ENCODE results near the gene NDUFAF3.
A peak's percentile ranks its signal among the peaks of the same experiment; 100 is the strongest.
"Not testable (repeated sequence)": the region's sequence is repeated elsewhere in the genome, so short reads cannot be mapped to it uniquely, and the experiment has no call there.

The NDUFAF3 gene

GRCh38 chr3:49006408-49007067 lies 15.4 kb upstream of the NDUFAF3 start:
- H3K27me3 ChIP-seq (ENCODE audit: control insufficient read depth, insufficient read depth, low read length) = no peaks in the 10 kb centered on the region

GRCh38 chr3:49007068-49007770 lies 14.7 kb upstream of the NDUFAF3 start, which contains the start of gene WDR6:
Gene WDR6 (plus strand): TSS chr3:49007391. CDS start chr3:49007432, 41 bp downstream.
- peaks cover 9% of the 10 kb centered on the region for H3K36me3 ChIP-seq (ENCODE audit: control insufficient read depth, insufficient read depth, low read length)
- peaks cover 3% of the 10 kb centered on the region for H3K4me1 ChIP-seq (ENCODE audit: control insufficient read depth, insufficient read depth, low read length)
- peak within 1 kb of the TSS; percentile 95 for H3K4me3 ChIP-seq (ENCODE audit: low read length)
- peak within 1 kb of the TSS; percentile 88 for H3K9ac ChIP-seq (ENCODE audit: low read length)
- H3K27me3 ChIP-seq (ENCODE audit: control insufficient read depth, insufficient read depth, low read length) = no peaks in the 10 kb centered on the region
- H3K27ac ChIP-seq (ENCODE audit: low read depth, low read length) = peak within 1 kb of the TSS; percentile 99

More at GRCh38 chr3:49006408-49007067, 15.4 kb upstream of the NDUFAF3 start:
- Histone ChIP-seq H3K9ac (ENCODE audit: low read length) (peak overlapping the region; percentile 54), H3K4me1 (ENCODE audit: control insufficient read depth, insufficient read depth, low read length) (peaks cover 3% of the 10 kb centered on the region), H3K27ac (ENCODE audit: low read depth, low read length) (peak overlapping the region; percentile 99), H3K36me3 (ENCODE audit: control insufficient read depth, insufficient read depth, low read length) (peaks cover 2% of the 10 kb centered on the region), H3K4me3 (ENCODE audit: low read length) (peak overlapping the region; percentile 95)

DNA sequence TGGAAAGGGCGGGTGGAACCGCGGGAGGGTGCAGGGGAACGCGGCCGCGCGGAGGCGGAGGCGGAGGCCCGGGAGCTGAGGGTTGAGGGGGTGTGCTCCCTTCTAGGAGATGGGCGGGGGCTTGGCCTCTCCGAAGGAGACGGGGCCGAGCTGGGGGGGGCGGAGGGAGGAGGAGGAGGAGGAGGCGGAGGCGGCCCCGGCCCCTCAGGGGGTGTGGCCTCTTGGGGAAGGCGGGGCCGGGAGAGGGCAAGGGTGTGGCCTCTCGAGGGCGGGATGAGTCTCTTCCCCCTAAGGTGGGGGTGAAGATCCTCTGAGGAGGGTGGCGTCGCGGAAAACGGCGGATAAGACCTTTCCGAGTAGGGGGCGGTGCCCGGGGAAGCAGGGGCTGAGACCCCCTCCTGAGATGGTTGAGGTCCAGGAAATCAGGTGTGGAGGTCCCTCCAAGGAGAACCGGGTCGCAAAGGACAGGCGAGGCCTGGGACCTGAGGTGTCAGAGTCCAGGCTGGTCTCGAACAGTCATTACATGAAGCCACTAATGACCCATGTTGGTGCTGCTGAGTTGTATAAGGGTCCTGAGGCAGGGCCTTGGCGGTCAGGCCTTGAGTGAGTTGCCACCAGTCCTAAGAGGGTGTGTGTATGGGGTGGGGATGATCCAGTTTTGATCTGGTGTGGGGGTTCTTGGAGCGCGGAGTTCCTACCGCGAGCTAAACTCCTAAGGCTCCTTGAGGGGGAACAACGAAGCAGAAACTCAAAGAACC lies 14.0 kb upstream of the NDUFAF3 start:
- Histone ChIP-seq H3K27ac (ENCODE audit: low read depth, low read length) (peak overlapping the region; percentile 99), H3K4me3 (ENCODE audit: low read length) (peak overlapping the region; percentile 95), H3K9ac (ENCODE audit: low read length) (peak overlapping the region; percentile 88), H3K27me3 (ENCODE audit: control insufficient read depth, insufficient read depth, low read length) (no peaks in the 10 kb centered on the region), H3K36me3 (ENCODE audit: control insufficient read depth, insufficient read depth, low read length) (peaks cover 9% of the 10 kb centered on the region), H3K4me1 (ENCODE audit: control insufficient read depth, insufficient read depth, low read length) (peaks cover 3% of the 10 kb centered on the region)

DNA sequence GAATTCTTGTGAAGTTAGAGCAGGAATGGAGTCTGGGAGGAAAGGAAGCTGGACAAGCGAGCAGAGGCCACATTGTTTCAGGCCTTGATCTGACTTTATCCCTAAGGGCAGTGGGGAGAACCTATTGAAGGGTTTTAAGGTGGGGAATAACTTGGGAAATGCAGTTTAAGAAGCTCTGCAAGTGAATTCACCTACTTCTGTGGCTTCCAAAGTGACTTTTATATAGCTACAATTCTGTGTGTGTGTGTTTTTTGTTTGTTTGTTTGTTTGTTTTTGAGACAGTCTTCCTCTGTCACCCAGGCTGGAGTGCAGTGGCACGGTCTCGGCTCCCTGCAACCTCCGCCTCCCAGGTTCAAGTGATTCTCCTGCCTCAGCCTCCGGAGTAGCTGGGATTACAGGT lies 13.3 kb upstream of the NDUFAF3 start:
- not testable (repeated sequence) for H3K4me1 ChIP-seq (ENCODE audit: control insufficient read depth, insufficient read depth, low read length); H3K9ac ChIP-seq (ENCODE audit: low read length); H3K36me3 ChIP-seq (ENCODE audit: control insufficient read depth, insufficient read depth, low read length); H3K27me3 ChIP-seq (ENCODE audit: control insufficient read depth, insufficient read depth, low read length)
- peak overlapping the region; percentile 95 for H3K4me3 ChIP-seq (ENCODE audit: low read length)
- peak overlapping the region; percentile 99 for H3K27ac ChIP-seq (ENCODE audit: low read depth, low read length)

DNA sequence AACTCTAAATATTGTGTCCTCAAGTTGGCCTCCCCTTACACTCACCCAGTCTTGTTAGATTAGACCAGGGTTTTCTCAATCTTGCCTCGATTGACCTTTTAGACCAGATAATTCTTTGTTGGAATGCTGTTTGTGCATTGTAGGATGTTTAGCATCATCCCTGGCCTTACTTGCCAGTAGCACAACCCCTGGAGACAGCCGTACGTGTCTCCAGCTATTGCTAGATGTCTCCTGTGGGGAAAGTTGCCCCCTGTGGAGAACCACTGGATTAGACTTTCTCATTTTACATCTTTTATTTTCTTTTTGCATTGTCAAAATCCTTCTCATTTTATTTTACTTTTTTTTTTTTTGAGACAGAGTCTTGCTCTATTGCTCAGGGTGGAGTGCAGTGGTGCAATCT lies 12.5 kb upstream of the NDUFAF3 start:
- Histone ChIP-seq H3K27ac (ENCODE audit: low read depth, low read length) (no peak overlapping the region), H3K4me3 (ENCODE audit: low read length) (no peak overlapping the region), H3K4me1 (ENCODE audit: control insufficient read depth, insufficient read depth, low read length) (peaks cover 3% of the 10 kb centered on the region), H3K9ac (ENCODE audit: low read length) (no peak overlapping the region), H3K36me3 (ENCODE audit: control insufficient read depth, insufficient read depth, low read length) (peaks cover 9% of the 10 kb centered on the region), H3K27me3 (ENCODE audit: control insufficient read depth, insufficient read depth, low read length) (no peaks in the 10 kb centered on the region)

DNA sequence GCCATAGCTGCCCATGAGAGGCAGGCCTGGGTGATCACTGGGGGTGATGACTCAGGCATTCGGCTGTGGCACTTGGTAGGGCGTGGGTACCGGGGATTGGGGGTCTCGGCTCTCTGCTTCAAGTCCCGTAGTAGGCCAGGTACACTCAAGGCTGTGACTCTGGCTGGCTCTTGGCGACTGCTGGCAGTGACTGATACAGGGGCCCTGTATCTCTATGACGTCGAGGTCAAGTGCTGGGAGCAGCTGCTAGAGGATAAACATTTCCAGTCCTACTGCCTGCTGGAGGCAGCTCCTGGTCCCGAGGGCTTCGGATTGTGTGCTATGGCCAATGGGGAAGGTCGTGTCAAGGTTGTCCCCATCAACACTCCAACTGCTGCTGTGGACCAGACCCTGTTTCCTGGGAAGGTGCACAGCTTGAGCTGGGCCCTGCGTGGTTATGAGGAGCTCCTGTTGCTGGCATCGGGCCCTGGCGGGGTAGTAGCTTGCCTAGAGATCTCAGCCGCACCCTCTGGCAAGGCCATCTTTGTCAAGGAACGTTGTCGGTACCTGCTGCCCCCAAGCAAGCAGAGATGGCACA lies 9.4 kb upstream of the NDUFAF3 start:
- Histone ChIP-seq H3K27ac (ENCODE audit: low read depth, low read length) (no peak overlapping the region), H3K27me3 (ENCODE audit: control insufficient read depth, insufficient read depth, low read length) (no peaks in the 10 kb centered on the region), H3K36me3 (ENCODE audit: control insufficient read depth, insufficient read depth, low read length) (peaks cover 31% of the 10 kb centered on the region), H3K9ac (ENCODE audit: low read length) (no peak overlapping the region), H3K4me3 (ENCODE audit: low read length) (no peak overlapping the region), H3K4me1 (ENCODE audit: control insufficient read depth, insufficient read depth, low read length) (peaks cover 5% of the 10 kb centered on the region)

GRCh38 chr3:49013113-49013737 lies 8.7 kb upstream of the NDUFAF3 start:
- Histone ChIP-seq H3K4me3 (ENCODE audit: low read length) (no peak overlapping the region), H3K36me3 (ENCODE audit: control insufficient read depth, insufficient read depth, low read length) (peaks cover 31% of the 10 kb centered on the region), H3K9ac (ENCODE audit: low read length) (no peak overlapping the region), H3K27ac (ENCODE audit: low read depth, low read length) (no peak overlapping the region), H3K27me3 (ENCODE audit: control insufficient read depth, insufficient read depth, low read length) (no peaks in the 10 kb centered on the region), H3K4me1 (ENCODE audit: control insufficient read depth, insufficient read depth, low read length) (peaks cover 7% of the 10 kb centered on the region)

- peaks cover 31% of the 10 kb centered on the region for H3K36me3 ChIP-seq (ENCODE audit: control insufficient read depth, insufficient read depth, low read length)
Measured at GRCh38 chr3:49013738-49014660, 7.9 kb upstream of the NDUFAF3 start.

DNA sequence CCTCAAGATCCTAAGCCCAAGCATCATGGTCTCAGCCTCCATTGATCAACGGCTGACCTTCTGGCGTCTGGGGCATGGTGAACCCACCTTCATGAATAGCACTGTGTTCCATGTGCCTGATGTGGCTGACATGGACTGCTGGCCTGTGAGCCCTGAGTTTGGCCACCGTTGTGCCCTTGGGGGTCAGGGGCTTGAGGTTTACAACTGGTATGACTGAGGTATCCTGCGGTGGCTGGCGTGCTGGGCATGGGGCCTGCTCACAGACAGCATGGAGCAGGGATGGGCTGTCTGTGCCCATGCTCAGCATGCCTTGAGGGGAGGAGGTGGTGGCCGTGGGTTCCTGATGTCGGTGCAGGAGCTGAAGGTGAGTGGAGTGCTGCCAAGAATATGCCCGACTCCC lies 6.8 kb upstream of the NDUFAF3 start:
- H3K4me1 ChIP-seq (ENCODE audit: control insufficient read depth, insufficient read depth, low read length) = peaks cover 5% of the 10 kb centered on the region

More at GRCh38 chr3:49013738-49014660, 7.9 kb upstream of the NDUFAF3 start:
- Histone ChIP-seq H3K27ac (ENCODE audit: low read depth, low read length) (no peak overlapping the region), H3K4me1 (ENCODE audit: control insufficient read depth, insufficient read depth, low read length) (peaks cover 5% of the 10 kb centered on the region), H3K9ac (ENCODE audit: low read length) (no peak overlapping the region), H3K27me3 (ENCODE audit: control insufficient read depth, insufficient read depth, low read length) (no peaks in the 10 kb centered on the region), H3K4me3 (ENCODE audit: low read length) (no peak overlapping the region)

DNA sequence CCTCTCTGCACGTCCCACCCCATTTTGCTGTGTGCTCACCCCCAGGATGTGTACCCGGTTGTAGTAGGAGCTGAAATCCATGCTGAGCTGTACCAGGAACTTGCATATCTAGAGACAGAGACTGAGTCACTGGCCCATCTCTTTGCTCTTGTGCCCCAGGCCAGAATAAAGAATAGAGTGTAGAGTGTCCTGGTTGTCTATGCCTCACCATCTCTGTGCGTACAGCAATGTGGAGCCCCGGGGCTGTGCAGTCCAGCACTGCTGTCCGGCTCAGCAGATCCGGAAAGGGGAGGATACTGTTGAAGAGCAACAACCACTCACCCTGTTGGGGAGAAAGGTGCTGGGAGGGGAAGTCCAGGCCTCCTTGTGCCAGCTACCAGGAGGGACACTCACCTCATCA lies 6.2 kb upstream of the NDUFAF3 start:
- Histone ChIP-seq H3K9ac (ENCODE audit: low read length) (no peak overlapping the region), H3K27ac (ENCODE audit: low read depth, low read length) (no peak overlapping the region), H3K36me3 (ENCODE audit: control insufficient read depth, insufficient read depth, low read length) (peaks cover 31% of the 10 kb centered on the region), H3K4me1 (ENCODE audit: control insufficient read depth, insufficient read depth, low read length) (peaks cover 12% of the 10 kb centered on the region), H3K4me3 (ENCODE audit: low read length) (no peak overlapping the region), H3K27me3 (ENCODE audit: control insufficient read depth, insufficient read depth, low read length) (no peaks in the 10 kb centered on the region)

More for the DNA sequence above, 6.8 kb upstream of the NDUFAF3 start:
- H3K27ac ChIP-seq (ENCODE audit: low read depth, low read length) = no peak overlapping the region
- H3K4me3 ChIP-seq (ENCODE audit: low read length) = no peak overlapping the region
- peaks cover 31% of the 10 kb centered on the region for H3K36me3 ChIP-seq (ENCODE audit: control insufficient read depth, insufficient read depth, low read length)
- H3K27me3 ChIP-seq (ENCODE audit: control insufficient read depth, insufficient read depth, low read length) = no peaks in the 10 kb centered on the region
- H3K9ac ChIP-seq (ENCODE audit: low read length) = no peak overlapping the region
